ENCODE data around the gene SEC11A.

- TF ChIP-seq POLR2A (IDR thresholded peaks at IDR 0.05; ENCODE audit: low read depth, low read length) (no peak), POLR2AphosphoS5 (IDR thresholded peaks at IDR 0.05; ENCODE audit: low read depth, low read length) (no peak), TAF1 (IDR thresholded peaks at IDR 0.05; ENCODE audit: borderline replicate concordance, low read depth, low read length) (no peak)
Observed at GRCh38 chr15:84764989-84765388, 49.0 kb upstream of the SEC11A start.
